T-cell (primary cell): ENCODE measurements around the gene XRCC3. TPM values are rescaled to one million over a fixed set of nuclear protein-coding genes. Genes with fewer than 3 reads are reported as not detected.
"Not testable (repeated sequence)": the region's sequence is repeated elsewhere in the genome, so short reads cannot be mapped to it uniquely, and the experiment has no call there.

ENCODE experiments used
- ATAC-seq, 4 experiments: fragments of 200-7000 bp in 3 of 4; fragments of 150-1000 bp in 1 of 4; cut with Tn5 transposase; replicated peaks in 1 of 4; 1 replicate in 3 of 4; 2 replicates in 1 of 4; pipeline ENCODE4 v1.10.0; 2021; ENCODE audit warnings: moderate library complexity in 3 of 4, mild to moderate bottlenecking in 2 of 4, moderate number of reproducible peaks in 1 of 4
- CTCF ChIA-PET, 2 donors: fragments of 300-600 bp; sonication (Branson Sonifier 250); formaldehyde crosslinking; loops; one replicate each; lab custom pipeline; 2022; ENCODE audit warnings: antibody characterized with exemption in 2 of 2; lab: Charles Lee
- POLR2A ChIA-PET, 2 donors: fragments of 300-600 bp; sonication (Branson Sonifier 250); formaldehyde crosslinking; loops; one replicate each; lab custom pipeline; 2022; ENCODE audit warnings: antibody characterized with exemption in 2 of 2; lab: Charles Lee
- DNase-seq, 35 experiments: peaks; one replicate each; pipeline versions ENCODE4 v3.0.0 to v3.0.0-alpha.2; 2013 to 2023
- H3K27ac ChIP-seq: one replicate; pipeline ENCODE4 v1.5.1; 2013; ENCODE audit warnings: low read length
- H3K27me3 ChIP-seq, 2 experiments: replicated peaks in 1 of 2; 1 replicate in 1 of 2; 2 replicates in 1 of 2; pipeline versions ENCODE4 v1.6.1 to v1.7.0; 2013; ENCODE audit warnings: low read length in 1 of 2, mixed read lengths in 1 of 2; ENCODE audit not compliant: control insufficient read depth in 2 of 2, insufficient read depth in 2 of 2; ENCODE audit errors: extremely low read depth in 1 of 2
- H3K36me3 ChIP-seq, 2 donors: 1 replicate in 1 of 2; 2 replicates in 1 of 2; pipeline versions ENCODE4 v1.6.1 to v1.7.0; 2013; ENCODE audit warnings: low read length in 1 of 2; ENCODE audit not compliant: control insufficient read depth in 2 of 2, insufficient read depth in 1 of 2; ENCODE audit errors: extremely low read depth in 1 of 2
- H3K4me1 ChIP-seq, 2 experiments: 1 replicate in 1 of 2; 2 replicates in 1 of 2; pipeline versions ENCODE4 v1.6.1 to v1.7.0; 2013; ENCODE audit warnings: low read length in 2 of 2, mixed read lengths in 1 of 2; ENCODE audit not compliant: insufficient read depth in 2 of 2, control insufficient read depth in 1 of 2; ENCODE audit errors: extremely low read depth in 1 of 2
- H3K4me3 ChIP-seq, 2 donors: 1 replicate in 1 of 2; 2 replicates in 1 of 2; pipeline versions ENCODE4 v1.5.1 to v1.7.0; 2013; ENCODE audit warnings: mild to moderate bottlenecking in 2 of 2, low read length in 1 of 2, moderate library complexity in 1 of 2; ENCODE audit not compliant: control insufficient read depth in 1 of 2; ENCODE audit errors: extremely low read depth in 1 of 2
- H3K9me3 ChIP-seq: 2 replicates; pipeline ENCODE4 v1.7.0; 2013
- H3K27ac Mint-ChIP-seq, 2 donors: one replicate each; pipeline ENCODE4 v1.8.0; 2020 to 2021; ENCODE audit warnings: mild to moderate bottlenecking in 2 of 2, mixed read lengths in 2 of 2
- H3K27me3 Mint-ChIP-seq, 2 donors: one replicate each; pipeline ENCODE4 v1.8.0; 2021 to 2022; ENCODE audit warnings: mixed read lengths in 2 of 2
- H3K36me3 Mint-ChIP-seq: one replicate; pipeline ENCODE4 v1.8.0; 2021; ENCODE audit warnings: mixed read lengths
- H3K4me1 Mint-ChIP-seq, 3 donors: one replicate each; pipeline ENCODE4 v1.8.0; 2020 to 2022; ENCODE audit warnings: mixed read lengths in 3 of 3, mild to moderate bottlenecking in 1 of 3
- H3K4me3 Mint-ChIP-seq, 3 donors: one replicate each; pipeline ENCODE4 v1.8.0; 2020 to 2022; ENCODE audit warnings: mild to moderate bottlenecking in 3 of 3, mixed read lengths in 3 of 3, moderate library complexity in 3 of 3
- H3K9me3 Mint-ChIP-seq, 3 donors: one replicate each; pipeline ENCODE4 v1.8.0; 2020 to 2022; ENCODE audit warnings: mixed read lengths in 3 of 3
- WGBS: methylation state at CpG from one replicate; pipeline ENCODE4 v1.1.5; 2013; ENCODE audit warnings: missing lambda C conversion rate; ENCODE audit not compliant: insufficient coverage; 5-methylcytosine and 5-hydroxymethylcytosine counted together
- total RNA-seq, 35 experiments: library from RNA in 6 of 35; stranded (reverse) in 6 of 35; fragments of 120-200 nt in 1 of 35; gene quantifications; one replicate each; pipeline versions ENCODE4 v1.2.1 to v1.2.4 and lab custom pipeline; 2013 to 2026

Gene XRCC3
- total RNA-seq, 5 donors from 2014 or later (not counting 1 experiment from before 2014, with no cell fraction given): 7.4 to 15.1 (median 12.9) TPM

- DNase-seq (no peak), ATAC-seq (no peak)
- ChIA-PET POLR2A (interaction anchor here in 1 of 2 donors (0.5 kb wide), 1 partner anchor 205 kb away, joined by 3 read pairs; no protein-coding TSS in a partner anchor), CTCF (no interaction called here)
- Histone ChIP-seq H3K4me3 (no peak overlapping the region), H3K36me3 (peaks cover 11 to 73% of the 10 kb centered on the region in 2 donors), H3K9me3 (no peaks in the 10 kb centered on the region), H3K4me1 (peaks cover 0 to 4% of the 10 kb centered on the region in 2 experiments), H3K27ac (no peak overlapping the region), H3K27me3 (no peaks in the 10 kb centered on the region)
- Mint-ChIP-seq H3K27me3 (no peaks in the 10 kb centered on the region), H3K4me1 (peaks cover 12 to 23% (median 18%) of the 10 kb centered on the region in 3 donors), H3K4me3 (no peak overlapping the region), H3K27ac (peak overlapping the region in 1 of 2 donors; percentile 58), H3K9me3 (no peaks in the 10 kb centered on the region), H3K36me3 (peaks cover 30% of the 10 kb centered on the region)
- WGBS: 73% methylated on average over 3 of the region's 4 CpGs
Measured at GRCh38 chr14:103656031-103656755, 59.1 kb downstream of the XRCC3 start.

DNA sequence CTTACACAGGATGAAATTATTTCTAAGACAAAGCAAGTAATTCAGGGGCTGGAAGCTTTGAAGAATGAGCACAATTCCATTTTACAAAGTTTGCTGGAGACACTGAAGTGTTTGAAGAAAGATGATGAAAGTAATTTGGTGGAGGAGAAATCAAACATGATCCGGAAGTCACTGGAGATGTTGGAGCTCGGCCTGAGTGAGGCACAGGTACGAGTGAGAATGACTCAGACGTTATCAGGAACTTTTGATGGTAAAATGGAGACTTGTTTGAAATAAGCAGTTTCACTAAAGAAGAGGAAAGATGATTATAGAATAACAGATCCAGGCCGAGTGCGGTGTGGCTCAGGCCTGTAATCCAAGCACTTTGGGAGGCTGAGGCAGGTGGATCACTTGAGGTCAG lies 60.6 kb downstream of the XRCC3 start:
- Mint-ChIP-seq H3K4me1 (peaks cover 17 to 29% (median 24%) of the 10 kb centered on the region in 3 donors), H3K4me3 (no peak overlapping the region), H3K27ac (no peak overlapping the region), H3K36me3 (peaks cover 24% of the 10 kb centered on the region), H3K9me3 (no peaks in the 10 kb centered on the region), H3K27me3 (no peaks in the 10 kb centered on the region)
- CTCF ChIA-PET: no interaction called here
- H3K4me1 ChIP-seq: peaks cover 0 to 4% of the 10 kb centered on the region in 2 experiments
- no peaks in the 10 kb centered on the region for H3K9me3 ChIP-seq
- H3K27ac ChIP-seq: no peak overlapping the region
- peaks cover 5 to 62% of the 10 kb centered on the region in 2 donors for H3K36me3 ChIP-seq
- 89% methylated on average over 4 of the region's 6 CpGs for WGBS
- no peak overlapping the region for H3K4me3 ChIP-seq
- no peaks in the 10 kb centered on the region for H3K27me3 ChIP-seq
- ATAC-seq (no peak), DNase-seq (no peak)
- POLR2A ChIA-PET: interaction anchor here in 1 of 2 donors (0.6 kb wide), 1 partner anchor 25 kb away, joined by 3 read pairs; no protein-coding TSS in a partner anchor

- Mint-ChIP-seq H3K27me3 (no peaks in the 10 kb centered on the region), H3K36me3 (peaks cover 20% of the 10 kb centered on the region), H3K9me3 (no peaks in the 10 kb centered on the region), H3K27ac (peak overlapping the region in 1 of 2 donors; percentile 5), H3K4me3 (no peak overlapping the region), H3K4me1 (peaks cover 19 to 29% (median 27%) of the 10 kb centered on the region in 3 donors)
- 97% methylated on average over 3 of the region's 4 CpGs for WGBS
- H3K9me3 ChIP-seq: no peaks in the 10 kb centered on the region
- peaks cover 4 to 54% of the 10 kb centered on the region in 2 donors for H3K36me3 ChIP-seq
- no peak overlapping the region for H3K4me3 ChIP-seq
- H3K27me3 ChIP-seq: no peaks in the 10 kb centered on the region
- no peak for DNase-seq
- H3K27ac ChIP-seq: no peak overlapping the region
- no peak for ATAC-seq
- ChIA-PET CTCF (no interaction called here), POLR2A (no interaction called here)
- peaks cover 0 to 6% of the 10 kb centered on the region in 2 experiments for H3K4me1 ChIP-seq
Measured at GRCh38 chr14:103653805-103654204, 61.4 kb downstream of the XRCC3 start.

GRCh38 chr14:103653336-103653735 lies 61.9 kb downstream of the XRCC3 start:
- not testable (repeated sequence) for H3K27ac ChIP-seq, H3K27ac Mint-ChIP-seq, ATAC-seq, H3K27me3 ChIP-seq, H3K9me3 ChIP-seq, H3K4me3 Mint-ChIP-seq, H3K9me3 Mint-ChIP-seq, H3K4me1 ChIP-seq, H3K27me3 Mint-ChIP-seq, DNase-seq, H3K4me3 ChIP-seq
- peaks cover 24 to 30% (median 30%) of the 10 kb centered on the region in 3 donors for H3K4me1 Mint-ChIP-seq
- POLR2A ChIA-PET: interaction anchor here in 1 of 2 donors (0.6 kb wide), 1 partner anchor 100 kb away, joined by 3 read pairs; no protein-coding TSS in a partner anchor
- WGBS: 98% methylated on average over 7 of the region's 10 CpGs
- H3K36me3 Mint-ChIP-seq: peaks cover 20% of the 10 kb centered on the region
- CTCF ChIA-PET: interaction anchor here in 1 of 2 donors (0.5 kb wide), 1 partner anchor 10 kb away, joined by 4 read pairs; no protein-coding TSS in a partner anchor
- peaks cover 4 to 56% of the 10 kb centered on the region in 2 donors for H3K36me3 ChIP-seq

- Mint-ChIP-seq H3K36me3 (peaks cover 16% of the 10 kb centered on the region), H3K4me3 (no peak overlapping the region), H3K4me1 (peaks cover 26 to 34% (median 30%) of the 10 kb centered on the region in 3 donors), H3K9me3 (no peaks in the 10 kb centered on the region), H3K27ac (no peak overlapping the region), H3K27me3 (no peaks in the 10 kb centered on the region)
- Histone ChIP-seq H3K4me3 (no peak overlapping the region), H3K36me3 (peaks cover 4 to 55% of the 10 kb centered on the region in 2 donors), H3K27me3 (no peaks in the 10 kb centered on the region), H3K27ac (no peak overlapping the region), H3K4me1 (peaks cover 0 to 6% of the 10 kb centered on the region in 2 experiments), H3K9me3 (no peaks in the 10 kb centered on the region)
- CTCF ChIA-PET: interaction anchor here (0.5 to 0.7 kb wide), 2 partner anchors 10 to 84 kb away, joined by 3 to 4 read pairs; no protein-coding TSS in a partner anchor
- ATAC-seq (no peak), DNase-seq (no peak)
- 90% methylated on average over 2 of the region's 3 CpGs for WGBS
- POLR2A ChIA-PET: interaction anchor here in 1 of 2 donors (0.6 kb wide), 1 partner anchor 100 kb away, joined by 3 read pairs; no protein-coding TSS in a partner anchor
Measured at GRCh38 chr14:103652806-103653205, 62.4 kb downstream of the XRCC3 start.

GRCh38 chr14:103651585-103651984 lies 63.7 kb downstream of the XRCC3 start:
- ChIA-PET CTCF (interaction anchor here in 1 of 2 donors (0.7 kb wide), 1 partner anchor 662 kb away, joined by 3 read pairs; no protein-coding TSS in a partner anchor), POLR2A (interaction anchor here in 1 of 2 donors (0.6 kb wide), 1 partner anchor 16 kb away, joined by 3 read pairs; no protein-coding TSS in a partner anchor)
- ATAC-seq: no peak
- DNase-seq: no peak
- H3K4me1 Mint-ChIP-seq: peaks cover 26 to 37% (median 34%) of the 10 kb centered on the region in 3 donors
- Histone ChIP-seq H3K36me3 (peaks cover 4 to 43% of the 10 kb centered on the region in 2 donors), H3K9me3 (no peaks in the 10 kb centered on the region), H3K27ac (no peak overlapping the region), H3K27me3 (no peaks in the 10 kb centered on the region), H3K4me1 (peaks cover 0 to 6% of the 10 kb centered on the region in 2 experiments), H3K4me3 (no peak overlapping the region)
- H3K4me3 Mint-ChIP-seq: no peak overlapping the region
- H3K27me3 Mint-ChIP-seq: no peaks in the 10 kb centered on the region
- H3K36me3 Mint-ChIP-seq: peaks cover 12% of the 10 kb centered on the region
- H3K9me3 Mint-ChIP-seq: no peaks in the 10 kb centered on the region
- H3K27ac Mint-ChIP-seq: no peak overlapping the region
- 89% methylated on average over 3 of the region's 7 CpGs for WGBS
